ENCODE data around the gene RFT1. TPM values are rescaled to one million over a fixed set of nuclear protein-coding genes. Genes with fewer than 3 reads are reported as not detected.
A peak's percentile ranks its signal among the peaks of the same experiment; 100 is the strongest.

The RFT1 gene
- polyA plus RNA-seq, 1 donor (not counting 4 experiments of a cell fraction or from before 2014, with no cell fraction given) = 34.4 TPM

GRCh38 chr3:53150247-53151085, 20.2 kb upstream of the RFT1 start:
- dilution Hi-C loops (cut with MboI; ENCODE audit: extremely low pct_ligation_motif_present, low sequenced_read_pairs) = no loop called here
- H3K9me1 ChIP-seq (ENCODE audit: control insufficient read depth, extremely low read depth, insufficient read depth, low read length) = no peaks in the 10 kb centered on the region
- no peak overlapping the region for H3K4me3 ChIP-seq (ENCODE audit: control insufficient read depth in 2 of 3, extremely low read depth in 1 of 3, insufficient read depth in 2 of 3, low read depth in 1 of 3, low read length in 3 of 3)
- no peaks in the 10 kb centered on the region for H3K79me2 ChIP-seq (ENCODE audit: control insufficient read depth, insufficient read depth, low read length)
- H3K27ac ChIP-seq (ENCODE audit: control insufficient read depth, insufficient read depth, low read length) = no peak overlapping the region
- peak overlapping the region; percentile 32 for H3K4me2 ChIP-seq (ENCODE audit: control insufficient read depth, extremely low read depth, insufficient read depth, low read depth, low read length)
- no peaks in the 10 kb centered on the region for H3K36me3 ChIP-seq (ENCODE audit: control insufficient read depth in 2 of 2, extremely low read depth in 1 of 2, insufficient read depth in 2 of 2, low read length in 2 of 2)
- no peak overlapping the region for H2AFZ ChIP-seq (ENCODE audit: control insufficient read depth, low read length)
- DNase-seq (ENCODE audit: low read depth, low spot score) (no peak), FAIRE-seq (no peak)
- H3K27me3 ChIP-seq (ENCODE audit: control insufficient read depth, extremely low read depth, insufficient read depth, low read length) = peaks cover 13% of the 10 kb centered on the region
- no peaks in the 10 kb centered on the region for H3K9me3 ChIP-seq (ENCODE audit: control insufficient read depth, low read depth, low read length)
- no peaks in the 10 kb centered on the region for H4K20me1 ChIP-seq (ENCODE audit: control insufficient read depth, extremely low read depth, insufficient read depth, low read length)
- peaks cover 20% of the 10 kb centered on the region for H3K4me1 ChIP-seq (ENCODE audit: control insufficient read depth, extremely low read depth, insufficient read depth, low read length)
- TF ChIP-seq EZH2 (IDR thresholded peaks at IDR 0.05; ENCODE audit: low read length) (no peak), CTCF (optimal IDR thresholded peaks at IDR 0.05 in 1 of 3, IDR thresholded peaks at IDR 0.05 in 1 of 3, conservative IDR thresholded peaks at IDR 0.05 in 1 of 3; ENCODE audit: extremely low read depth in 1 of 3, insufficient read depth in 2 of 3, low read length in 3 of 3) (no peak)
- H3K9ac ChIP-seq (ENCODE audit: control insufficient read depth, extremely low read depth, insufficient read depth, low read length) = no peak overlapping the region

GRCh38 chr3:53149699-53150098, 19.5 kb upstream of the RFT1 start:
- peaks cover 13% of the 10 kb centered on the region for H3K27me3 ChIP-seq (ENCODE audit: control insufficient read depth, extremely low read depth, insufficient read depth, low read length)
- H3K79me2 ChIP-seq (ENCODE audit: control insufficient read depth, insufficient read depth, low read length) = no peaks in the 10 kb centered on the region
- H3K9ac ChIP-seq (ENCODE audit: control insufficient read depth, extremely low read depth, insufficient read depth, low read length) = no peak overlapping the region
- dilution Hi-C loops (cut with MboI; ENCODE audit: extremely low pct_ligation_motif_present, low sequenced_read_pairs) = no loop called here
- no peaks in the 10 kb centered on the region for H4K20me1 ChIP-seq (ENCODE audit: control insufficient read depth, extremely low read depth, insufficient read depth, low read length)
- FAIRE-seq = no peak
- no peaks in the 10 kb centered on the region for H3K9me1 ChIP-seq (ENCODE audit: control insufficient read depth, extremely low read depth, insufficient read depth, low read length)
- H3K4me3 ChIP-seq (ENCODE audit: control insufficient read depth in 2 of 3, extremely low read depth in 1 of 3, insufficient read depth in 2 of 3, low read depth in 1 of 3, low read length in 3 of 3) = no peak overlapping the region
- H3K4me1 ChIP-seq (ENCODE audit: control insufficient read depth, extremely low read depth, insufficient read depth, low read length) = peaks cover 13% of the 10 kb centered on the region
- peak overlapping the region; percentile 32 for H3K4me2 ChIP-seq (ENCODE audit: control insufficient read depth, extremely low read depth, insufficient read depth, low read depth, low read length)
- H3K36me3 ChIP-seq (ENCODE audit: control insufficient read depth in 2 of 2, extremely low read depth in 1 of 2, insufficient read depth in 2 of 2, low read length in 2 of 2) = no peaks in the 10 kb centered on the region
- no peak for TF ChIP-seq EZH2 (IDR thresholded peaks at IDR 0.05; ENCODE audit: low read length)
- TF ChIP-seq CTCF (optimal IDR thresholded peaks at IDR 0.05 in 1 of 3, IDR thresholded peaks at IDR 0.05 in 1 of 3, conservative IDR thresholded peaks at IDR 0.05 in 1 of 3; ENCODE audit: extremely low read depth in 1 of 3, insufficient read depth in 2 of 3, low read length in 3 of 3) = no peak
- no peak overlapping the region for H3K27ac ChIP-seq (ENCODE audit: control insufficient read depth, insufficient read depth, low read length)
- no peak overlapping the region for H2AFZ ChIP-seq (ENCODE audit: control insufficient read depth, low read length)
- no peak for DNase-seq (ENCODE audit: low read depth, low spot score)
- H3K9me3 ChIP-seq (ENCODE audit: control insufficient read depth, low read depth, low read length) = no peaks in the 10 kb centered on the region

All from keratinocyte (primary cell).